Naive thymus-derived CD4-positive, alpha-beta T cell (primary cell): ENCODE measurements around the gene HNRNPM. TPM values are rescaled to one million over a fixed set of nuclear protein-coding genes. Genes with fewer than 3 reads are reported as not detected.
A peak's percentile ranks its signal among the peaks of the same experiment; 100 is the strongest.

Source experiments
- ATAC-seq: fragments of 150-1000 bp; cut with Tn5 transposase; 2 replicates; pipeline ENCODE4 v1.10.0; 2021; ENCODE audit warnings: mild to moderate bottlenecking, moderate library complexity
- CTCF ChIA-PET: fragments of 350-600 bp; sonication (Branson Sonifier 250); formaldehyde crosslinking; loops from one replicate; lab custom pipeline; 2021; ENCODE audit warnings: antibody characterized with exemption; lab: Charles Lee
- POLR2A ChIA-PET: fragments of 350-600 bp; sonication (Branson Sonifier 250); formaldehyde crosslinking; loops from one replicate; lab custom pipeline; 2021; ENCODE audit warnings: antibody characterized with exemption, inconsistent platforms; lab: Charles Lee
- DNase-seq, 9 donors: peaks; one replicate each; pipeline versions ENCODE4 v3.0.0 to v3.0.0-alpha.2; 2020 to 2022; ENCODE audit warnings: mixed read lengths in 1 of 9
- H3K27ac ChIP-seq: one replicate; pipeline ENCODE4 v1.7.0; 2013; ENCODE audit warnings: mild to moderate bottlenecking, low read depth, low read length, moderate library complexity
- H3K27me3 ChIP-seq, 2 donors: one replicate each; pipeline ENCODE4 v1.7.0; 2013; ENCODE audit warnings: low read length in 2 of 2, mild to moderate bottlenecking in 2 of 2, moderate library complexity in 2 of 2; ENCODE audit not compliant: control insufficient read depth in 2 of 2, insufficient read depth in 2 of 2
- H3K36me3 ChIP-seq, 3 experiments: 1 replicate in 2 of 3; 2 replicates in 1 of 3; pipeline ENCODE4 v1.7.0; 2013; ENCODE audit warnings: low read length in 3 of 3, mild to moderate bottlenecking in 3 of 3, moderate library complexity in 1 of 3; ENCODE audit not compliant: insufficient read depth in 3 of 3, control insufficient read depth in 2 of 3
- H3K4me1 ChIP-seq, 2 donors: one replicate each; pipeline ENCODE4 v1.7.0; 2013; ENCODE audit warnings: low read length in 2 of 2, mild to moderate bottlenecking in 2 of 2, moderate library complexity in 1 of 2; ENCODE audit not compliant: control insufficient read depth in 2 of 2, insufficient read depth in 2 of 2
- H3K4me3 ChIP-seq: 2 replicates; pipeline ENCODE4 v1.7.0; 2013; ENCODE audit warnings: mild to moderate bottlenecking, low read length
- H3K9me3 ChIP-seq, 3 experiments: 1 replicate in 2 of 3; 2 replicates in 1 of 3; pipeline ENCODE4 v1.7.0; 2013; ENCODE audit warnings: low read length in 3 of 3; ENCODE audit not compliant: control insufficient read depth in 2 of 3
- H3K27ac Mint-ChIP-seq, 9 donors: one replicate each; pipeline ENCODE4 v1.8.0; 2020 to 2022; ENCODE audit warnings: mixed read lengths in 9 of 9, mild to moderate bottlenecking in 8 of 9, moderate library complexity in 5 of 9, inconsistent platforms in 2 of 9
- H3K27me3 Mint-ChIP-seq, 5 donors: one replicate each; pipeline ENCODE4 v1.8.0; 2021 to 2022; ENCODE audit warnings: mixed read lengths in 5 of 5, mild to moderate bottlenecking in 1 of 5
- H3K36me3 Mint-ChIP-seq, 5 donors: one replicate each; pipeline ENCODE4 v1.8.0; 2020 to 2022; ENCODE audit warnings: mixed read lengths in 5 of 5, mild to moderate bottlenecking in 3 of 5, inconsistent platforms in 1 of 5
- H3K4me1 Mint-ChIP-seq, 7 donors: one replicate each; pipeline ENCODE4 v1.8.0; 2020 to 2022; ENCODE audit warnings: mixed read lengths in 7 of 7, mild to moderate bottlenecking in 3 of 7, inconsistent platforms in 1 of 7
- H3K4me3 Mint-ChIP-seq, 10 donors: one replicate each; pipeline ENCODE4 v1.8.0; 2020 to 2022; ENCODE audit warnings: mild to moderate bottlenecking in 10 of 10, mixed read lengths in 10 of 10, moderate library complexity in 6 of 10, inconsistent platforms in 2 of 10
- H3K9me3 Mint-ChIP-seq, 11 donors: one replicate each; pipeline ENCODE4 v1.8.0; 2020 to 2022; ENCODE audit warnings: mixed read lengths in 11 of 11, mild to moderate bottlenecking in 4 of 11, inconsistent platforms in 1 of 11, moderate library complexity in 1 of 11
- intact Hi-C, 2 donors: fragments of 100-400 bp; cut with micrococcal nuclease; formaldehyde crosslinking; loops; one replicate each; pipeline ENCODE4 v1.15.1; 2023
- polyA plus RNA-seq, 2 donors: library from polyadenylated mRNA; unstranded; fragments of 300-500 nt; fragmentation: Illumina TruSeq; gene quantifications; one replicate each; pipeline ENCODE4 v1.2.3, GENCODE V29; 2021
- total RNA-seq, 6 experiments: library from RNA in 5 of 6; stranded (reverse) in 5 of 6; gene quantifications; 1 replicate in 5 of 6; 2 replicates in 1 of 6; pipeline ENCODE4 v1.2.3 and lab custom pipeline; 2021 to 2026

Gene HNRNPM
- total and polyA plus RNA-seq, 7 experiments from 2014 or later: 175 to 378 (median 272) TPM

DNA sequence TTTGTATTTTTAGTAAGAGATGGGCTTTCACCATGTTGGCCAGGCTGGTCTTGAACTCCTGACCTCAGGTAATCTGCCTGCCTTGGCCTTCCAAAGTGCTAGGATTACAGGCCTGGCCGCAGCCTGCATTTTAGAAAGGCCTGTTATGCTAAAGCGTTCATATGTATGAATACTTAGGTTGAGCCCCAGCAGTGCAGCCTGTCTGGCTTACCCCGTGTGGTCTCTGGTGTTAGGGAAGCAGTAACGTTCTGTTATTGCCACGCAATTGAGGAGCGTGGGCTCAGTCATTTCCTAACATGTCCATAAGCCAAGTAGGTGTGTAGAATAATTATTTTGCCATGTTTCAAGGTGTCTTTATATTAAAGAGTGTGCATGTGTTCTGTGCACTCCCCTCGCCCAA, 14.3 kb downstream of the HNRNPM start:
- Mint-ChIP-seq H3K4me1 (peaks cover 59 to 95% (median 91%) of the 10 kb centered on the region in 7 donors), H3K4me3 (peak overlapping the region in 1 of 10 donors; percentile 9), H3K27ac (no peak overlapping the region), H3K27me3 (no peaks in the 10 kb centered on the region), H3K9me3 (no peaks in the 10 kb centered on the region), H3K36me3 (peaks cover 4 to 41% (median 15%) of the 10 kb centered on the region in 5 donors)
- Histone ChIP-seq H3K27me3 (no peaks in the 10 kb centered on the region), H3K36me3 (peaks cover 13 to 85% (median 27%) of the 10 kb centered on the region in 3 experiments), H3K9me3 (no peaks in the 10 kb centered on the region), H3K4me1 (peaks cover 6 to 13% of the 10 kb centered on the region in 2 donors), H3K4me3 (no peak overlapping the region), H3K27ac (no peak overlapping the region)
- no peak for ATAC-seq
- DNase-seq: no peak
- ChIA-PET CTCF (no interaction called here), POLR2A (no interaction called here)
- intact Hi-C loops: no loop called here

DNA sequence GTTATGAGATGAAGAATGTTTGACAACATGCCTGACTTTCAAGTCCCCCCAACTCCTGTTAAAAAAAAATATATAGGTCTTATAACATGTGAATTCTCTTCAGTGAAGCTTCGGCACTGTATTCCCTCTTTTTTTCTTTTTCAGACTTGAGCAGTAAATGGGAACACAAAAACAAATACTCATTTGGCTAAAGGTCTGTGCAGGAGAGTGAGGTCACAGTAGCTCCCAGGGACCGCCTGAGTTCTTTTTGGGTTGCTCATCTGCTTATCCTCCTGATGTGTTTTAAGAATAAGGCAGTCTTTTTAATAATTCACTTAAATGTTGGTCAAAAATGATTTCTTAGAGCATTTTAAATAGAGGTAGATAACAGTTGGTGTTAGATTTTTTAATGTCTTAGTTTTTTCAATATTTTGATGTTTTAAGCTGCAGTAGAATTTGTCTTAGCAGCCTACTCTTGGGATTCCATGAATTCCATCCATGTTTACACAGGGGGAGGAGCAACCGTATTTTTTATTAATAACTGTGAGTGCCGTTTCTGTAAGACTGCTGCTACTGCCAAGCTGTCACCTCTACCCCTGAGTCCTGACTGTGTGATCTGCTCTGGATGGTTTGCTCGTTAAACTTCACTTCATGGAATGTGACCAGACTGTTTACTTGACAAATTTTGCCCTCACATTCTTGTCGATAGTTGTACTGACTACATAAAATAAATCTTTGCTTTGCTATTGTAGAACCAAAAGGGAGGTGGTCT, 14.9 kb downstream of the HNRNPM start:
- H3K27ac Mint-ChIP-seq: peak overlapping the region in 5 of 9 donors; percentile 21 to 62 (median 28)
- no peak overlapping the region for H3K4me3 ChIP-seq
- H3K4me1 ChIP-seq: peaks cover 6 to 11% of the 10 kb centered on the region in 2 donors
- no peaks in the 10 kb centered on the region for H3K9me3 ChIP-seq
- H3K4me1 Mint-ChIP-seq: peaks cover 53 to 92% (median 85%) of the 10 kb centered on the region in 7 donors
- POLR2A ChIA-PET: interaction anchor here (1.0 kb wide), 1 partner anchor 13 kb away, joined by 4 read pairs; no protein-coding TSS in a partner anchor
- DNase-seq (no peak), ATAC-seq (no peak)
- CTCF ChIA-PET: interaction anchor here (1.0 kb wide), 1 partner anchor 105 kb away, joined by 4 read pairs; no protein-coding TSS in a partner anchor
- H3K27ac ChIP-seq: no peak overlapping the region
- H3K27me3 Mint-ChIP-seq: no peaks in the 10 kb centered on the region
- peak overlapping the region in 2 of 10 donors; percentile 9 to 17 for H3K4me3 Mint-ChIP-seq
- peaks cover 16 to 90% (median 30%) of the 10 kb centered on the region in 3 experiments for H3K36me3 ChIP-seq
- H3K27me3 ChIP-seq: no peaks in the 10 kb centered on the region
- peaks cover 4 to 45% (median 17%) of the 10 kb centered on the region in 5 donors for H3K36me3 Mint-ChIP-seq
- intact Hi-C loops: no loop called here
- no peaks in the 10 kb centered on the region for H3K9me3 Mint-ChIP-seq

DNA sequence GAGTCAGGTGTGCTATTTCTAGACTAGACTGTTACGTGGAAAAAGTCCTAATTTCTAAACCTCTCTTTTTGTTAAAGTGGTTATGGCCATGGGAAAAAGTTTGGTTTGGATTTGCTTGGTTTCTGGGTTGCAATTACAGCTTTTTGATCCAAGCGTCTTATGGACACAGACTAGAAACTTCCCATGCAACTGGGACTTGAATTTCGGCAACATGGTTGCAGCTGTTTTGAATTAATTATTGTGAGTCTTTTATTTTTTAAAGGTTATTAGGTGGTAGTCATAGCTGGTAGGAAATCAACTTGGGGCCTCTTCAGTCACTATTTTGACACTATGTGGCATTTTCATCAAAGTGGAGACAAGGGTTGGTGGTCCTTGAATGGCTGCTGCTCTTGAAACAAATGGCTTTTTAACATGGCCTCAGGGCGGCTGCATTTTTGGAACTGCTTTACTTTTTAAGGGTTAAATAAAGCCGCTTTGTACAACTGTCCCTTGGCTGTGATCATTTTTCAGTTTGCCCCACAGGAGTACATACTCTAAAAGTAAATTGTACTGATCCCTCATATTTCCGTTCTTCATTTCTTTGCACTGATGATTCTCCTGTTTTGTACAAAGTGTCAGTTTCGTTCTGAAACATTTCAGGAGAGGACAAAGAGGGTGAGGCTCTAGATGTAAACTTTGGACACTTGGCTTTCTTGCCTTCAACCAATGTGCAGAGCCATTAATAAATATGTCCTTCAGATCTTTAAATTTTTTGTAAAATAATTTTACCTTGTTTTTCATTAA, 15.9 kb downstream of the HNRNPM start:
- no peaks in the 10 kb centered on the region for H3K9me3 ChIP-seq
- intact Hi-C loops: no loop called here
- ChIA-PET CTCF (interaction anchor here (1.0 kb wide), 1 partner anchor 106 kb away, joined by 4 read pairs; no protein-coding TSS in a partner anchor), POLR2A (interaction anchor here (0.8 to 1.0 kb wide), 2 partner anchors 14 to 20 kb away, joined by 3 to 4 read pairs; no protein-coding TSS in a partner anchor)
- Mint-ChIP-seq H3K27me3 (no peaks in the 10 kb centered on the region), H3K36me3 (peaks cover 4 to 49% (median 21%) of the 10 kb centered on the region in 5 donors), H3K4me1 (peaks cover 45 to 87% (median 76%) of the 10 kb centered on the region in 7 donors), H3K27ac (peak overlapping the region in 4 of 9 donors; percentile 21 to 62 (median 40)), H3K4me3 (peak overlapping the region in 2 of 10 donors; percentile 9 to 17), H3K9me3 (no peaks in the 10 kb centered on the region)
- H3K36me3 ChIP-seq: peaks cover 26 to 90% (median 37%) of the 10 kb centered on the region in 3 experiments
- no peak for DNase-seq
- H3K27me3 ChIP-seq: no peaks in the 10 kb centered on the region
- no peak overlapping the region for H3K4me3 ChIP-seq
- H3K27ac ChIP-seq: no peak overlapping the region
- H3K4me1 ChIP-seq: peaks cover 6% of the 10 kb centered on the region in 2 donors
- no peak for ATAC-seq

DNA sequence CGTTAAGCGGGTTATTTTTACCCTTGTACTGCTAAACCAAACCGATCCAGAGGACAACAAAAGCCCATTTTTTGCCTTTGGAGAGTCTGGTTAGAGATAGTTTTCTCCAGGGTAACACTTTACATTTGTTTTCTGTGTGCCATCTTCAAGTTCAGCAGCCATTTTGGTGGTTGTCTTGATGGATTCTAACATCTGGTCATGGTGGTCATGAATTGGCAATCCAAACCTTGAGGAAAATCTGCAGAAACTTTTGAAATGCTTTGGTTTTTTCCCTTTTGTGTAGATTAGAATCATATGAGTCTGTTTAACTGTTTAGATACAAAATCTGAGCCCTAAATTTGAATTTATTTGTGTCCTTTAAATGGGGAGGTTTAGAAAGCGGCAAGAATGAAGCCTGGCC, 16.6 kb downstream of the HNRNPM start:
- H3K27ac Mint-ChIP-seq: peak overlapping the region in 1 of 9 donors; percentile 10
- Histone ChIP-seq H3K27me3 (no peaks in the 10 kb centered on the region), H3K27ac (no peak overlapping the region), H3K4me1 (peaks cover 6% of the 10 kb centered on the region in 2 donors), H3K36me3 (peaks cover 28 to 90% (median 37%) of the 10 kb centered on the region in 3 experiments), H3K4me3 (no peak overlapping the region), H3K9me3 (no peaks in the 10 kb centered on the region)
- H3K4me1 Mint-ChIP-seq: peaks cover 41 to 84% (median 70%) of the 10 kb centered on the region in 7 donors
- ATAC-seq: no peak
- intact Hi-C loops: no loop called here
- no peak for DNase-seq
- H3K36me3 Mint-ChIP-seq: peaks cover 10 to 53% (median 25%) of the 10 kb centered on the region in 5 donors
- CTCF ChIA-PET: no interaction called here
- H3K4me3 Mint-ChIP-seq: no peak overlapping the region
- no peaks in the 10 kb centered on the region for H3K27me3 Mint-ChIP-seq
- H3K9me3 Mint-ChIP-seq: no peaks in the 10 kb centered on the region
- POLR2A ChIA-PET: interaction anchor here (0.5 to 0.6 kb wide), 2 partner anchors 15 to 262 kb away, joined by 3 to 5 read pairs; no protein-coding TSS in a partner anchor

DNA sequence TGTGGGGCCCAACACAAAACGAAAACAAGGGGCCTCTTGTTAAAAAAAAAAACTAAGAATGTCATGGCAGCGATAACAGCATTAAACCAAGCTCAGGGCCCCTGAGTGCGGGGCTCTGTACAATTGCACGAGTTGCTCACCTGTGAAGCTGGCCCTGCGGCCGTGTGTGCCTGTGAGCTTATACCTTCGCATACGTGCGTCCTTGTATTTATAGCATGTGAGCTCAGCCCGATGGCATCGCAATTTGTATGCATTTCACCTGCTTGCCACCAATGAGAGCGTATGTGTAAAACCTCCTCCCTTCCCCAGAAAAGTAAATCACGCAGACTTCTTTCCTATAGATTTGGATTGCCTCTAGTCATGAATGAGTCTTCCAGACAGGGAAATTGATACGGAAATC, 17.1 kb downstream of the HNRNPM start:
- H3K27me3 Mint-ChIP-seq: no peaks in the 10 kb centered on the region
- POLR2A ChIA-PET: interaction anchor here (0.5 to 1.0 kb wide), 5 partner anchors 10 to 263 kb away, joined by 3 to 5 read pairs (median 4); partner anchors contain the start of gene HNRNPM
- CTCF ChIA-PET: interaction anchor here (0.6 to 1.6 kb wide), 3 partner anchors 9 to 117 kb away, joined by 3 to 5 read pairs (median 3); no protein-coding TSS in a partner anchor

DNA sequence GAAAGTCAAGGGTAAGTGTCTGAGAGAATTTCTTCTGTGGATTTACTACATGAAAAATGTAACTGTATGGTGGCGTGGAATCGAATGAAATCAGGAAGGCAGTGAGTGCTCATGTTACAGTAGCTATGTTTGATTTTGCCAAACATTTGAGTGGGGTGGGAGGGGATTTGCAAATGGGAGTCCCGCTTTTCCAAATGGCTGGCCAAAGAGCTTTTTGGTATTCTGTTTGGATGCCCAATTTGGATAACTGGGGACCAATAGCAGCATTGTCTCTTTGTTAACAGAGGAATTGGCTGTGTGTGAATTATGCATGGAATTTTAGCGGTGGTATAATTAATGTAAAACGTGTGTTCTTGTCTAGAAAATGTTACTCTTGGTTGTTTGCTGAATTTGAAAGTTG, 17.8 kb downstream of the HNRNPM start:
- ChIA-PET CTCF (interaction anchor here (1.1 to 2.2 kb wide), 4 partner anchors 9 to 118 kb away, joined by 3 to 6 read pairs (median 4); no protein-coding TSS in a partner anchor), POLR2A (interaction anchor here (0.7 to 1.0 kb wide), 4 partner anchors 11 to 20 kb away, joined by 3 to 4 read pairs (median 4); partner anchors contain the start of gene HNRNPM)
- DNase-seq: no peak
- Histone ChIP-seq H3K4me1 (peaks cover 6% of the 10 kb centered on the region in 2 donors), H3K27me3 (no peaks in the 10 kb centered on the region), H3K4me3 (no peak overlapping the region), H3K36me3 (peaks cover 21 to 90% (median 39%) of the 10 kb centered on the region in 3 experiments), H3K27ac (no peak overlapping the region), H3K9me3 (no peaks in the 10 kb centered on the region)
- intact Hi-C loops: no loop called here
- H3K9me3 Mint-ChIP-seq: no peaks in the 10 kb centered on the region
- no peaks in the 10 kb centered on the region for H3K27me3 Mint-ChIP-seq
- peaks cover 40 to 81% (median 58%) of the 10 kb centered on the region in 7 donors for H3K4me1 Mint-ChIP-seq
- peaks cover 16 to 60% (median 31%) of the 10 kb centered on the region in 5 donors for H3K36me3 Mint-ChIP-seq
- ATAC-seq: no peak
- no peak overlapping the region for H3K4me3 Mint-ChIP-seq
- peak overlapping the region in 1 of 9 donors; percentile 34 for H3K27ac Mint-ChIP-seq

More for the DNA sequence above, 17.1 kb downstream of the HNRNPM start:
- Histone ChIP-seq H3K9me3 (no peaks in the 10 kb centered on the region), H3K4me1 (peaks cover 6% of the 10 kb centered on the region in 2 donors), H3K27me3 (no peaks in the 10 kb centered on the region), H3K4me3 (no peak overlapping the region), H3K36me3 (peaks cover 25 to 90% (median 36%) of the 10 kb centered on the region in 3 experiments), H3K27ac (no peak overlapping the region)
- no peak for ATAC-seq
- Mint-ChIP-seq H3K4me1 (peaks cover 39 to 82% (median 64%) of the 10 kb centered on the region in 7 donors), H3K36me3 (peaks cover 16 to 53% (median 24%) of the 10 kb centered on the region in 5 donors), H3K9me3 (no peaks in the 10 kb centered on the region), H3K27ac (no peak overlapping the region), H3K4me3 (no peak overlapping the region)
- DNase-seq: no peak
- intact Hi-C loops: no loop called here
